Thoracic aorta (tissue), 2 donors: ENCODE data around the gene EPHB2. TPM values are rescaled to one million over a fixed set of nuclear protein-coding genes. Genes with fewer than 3 reads are reported as not detected.

Experiments
- ATAC-seq: fragments of 150-250 bp; one replicate; pipeline ENCODE4 v1.8.0; 2017; ENCODE audit warnings: low read depth; ENCODE audit not compliant: insufficient number of reproducible peaks, low FRiP score
- DNase-seq: peaks from one replicate; pipeline ENCODE4 v3.0.0-alpha.2; 2020; ENCODE audit warnings: low spot score
- H3K27ac ChIP-seq, 2 donors: fragments of 200-600 bp; sonication (generic); 1 replicate in 1 of 2; 2 replicates in 1 of 2; pipeline ENCODE4 v1.5.1; 2016; ENCODE audit warnings: mild to moderate bottlenecking in 2 of 2, moderate library complexity in 2 of 2
- H3K27me3 ChIP-seq: fragments of 200-600 bp; sonication (generic); replicated peaks from 2 replicates; pipeline ENCODE4 v1.6.0; 2016; ENCODE audit warnings: mild to moderate bottlenecking; ENCODE audit not compliant: insufficient read depth
- H3K36me3 ChIP-seq: fragments of 200-600 bp; sonication (generic); one replicate; pipeline ENCODE4 v1.5.1; 2016
- H3K4me1 ChIP-seq, 2 donors: fragments of 200-600 bp; sonication (generic); 1 replicate in 1 of 2; 2 replicates in 1 of 2; pipeline versions ENCODE4 v1.5.1 to v1.6.0; 2016; ENCODE audit warnings: low read depth in 2 of 2, mild to moderate bottlenecking in 1 of 2; ENCODE audit not compliant: control insufficient read depth in 1 of 2
- H3K4me3 ChIP-seq: fragments of 200-600 bp; sonication (generic); 2 replicates; pipeline ENCODE4 v1.5.1; 2016; ENCODE audit warnings: mild to moderate bottlenecking
- H3K9me3 ChIP-seq: fragments of 200-600 bp; sonication (generic); 2 replicates; pipeline ENCODE4 v1.5.1; 2016
- total RNA-seq, 2 donors: library from RNA; depleted of rRNA; stranded (reverse); fragments of >200 nt; gene quantifications; one replicate each; pipeline versions ENCODE4 v1.1.0 to v1.2.3, GENCODE V29; 2016
- TF ChIP-seq, protein P1 (sequence below): fragments of 200-600 bp; sonication (generic); IDR thresholded peaks from one replicate; pipeline ENCODE4 v1.5.1; 2019; ENCODE audit warnings: antibody characterized with exemption

The EPHB2 gene
- total RNA-seq, 2 donors from 2014 or later, result 9.3 to 10.0 TPM

- H3K9me3 ChIP-seq, result no peaks in the 10 kb centered on the region
- no peaks in the 10 kb centered on the region for H3K27me3 ChIP-seq
- no peaks in the 10 kb centered on the region for H3K36me3 ChIP-seq
- H3K4me3 ChIP-seq, result no peak overlapping the region
- DNase-seq, result no peak
- ATAC-seq, result no peak
- H3K27ac ChIP-seq, result no peak overlapping the region
- TF ChIP-seq, protein P1, sequence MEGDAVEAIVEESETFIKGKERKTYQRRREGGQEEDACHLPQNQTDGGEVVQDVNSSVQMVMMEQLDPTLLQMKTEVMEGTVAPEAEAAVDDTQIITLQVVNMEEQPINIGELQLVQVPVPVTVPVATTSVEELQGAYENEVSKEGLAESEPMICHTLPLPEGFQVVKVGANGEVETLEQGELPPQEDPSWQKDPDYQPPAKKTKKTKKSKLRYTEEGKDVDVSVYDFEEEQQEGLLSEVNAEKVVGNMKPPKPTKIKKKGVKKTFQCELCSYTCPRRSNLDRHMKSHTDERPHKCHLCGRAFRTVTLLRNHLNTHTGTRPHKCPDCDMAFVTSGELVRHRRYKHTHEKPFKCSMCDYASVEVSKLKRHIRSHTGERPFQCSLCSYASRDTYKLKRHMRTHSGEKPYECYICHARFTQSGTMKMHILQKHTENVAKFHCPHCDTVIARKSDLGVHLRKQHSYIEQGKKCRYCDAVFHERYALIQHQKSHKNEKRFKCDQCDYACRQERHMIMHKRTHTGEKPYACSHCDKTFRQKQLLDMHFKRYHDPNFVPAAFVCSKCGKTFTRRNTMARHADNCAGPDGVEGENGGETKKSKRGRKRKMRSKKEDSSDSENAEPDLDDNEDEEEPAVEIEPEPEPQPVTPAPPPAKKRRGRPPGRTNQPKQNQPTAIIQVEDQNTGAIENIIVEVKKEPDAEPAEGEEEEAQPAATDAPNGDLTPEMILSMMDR, result no peak
- H3K4me1 ChIP-seq, result peaks cover 6 to 39% of the 10 kb centered on the region in 2 donors
These were observed 102.6 kb downstream of the EPHB2 start for GRCh38 chr1:22812993-22813790.

DNA sequence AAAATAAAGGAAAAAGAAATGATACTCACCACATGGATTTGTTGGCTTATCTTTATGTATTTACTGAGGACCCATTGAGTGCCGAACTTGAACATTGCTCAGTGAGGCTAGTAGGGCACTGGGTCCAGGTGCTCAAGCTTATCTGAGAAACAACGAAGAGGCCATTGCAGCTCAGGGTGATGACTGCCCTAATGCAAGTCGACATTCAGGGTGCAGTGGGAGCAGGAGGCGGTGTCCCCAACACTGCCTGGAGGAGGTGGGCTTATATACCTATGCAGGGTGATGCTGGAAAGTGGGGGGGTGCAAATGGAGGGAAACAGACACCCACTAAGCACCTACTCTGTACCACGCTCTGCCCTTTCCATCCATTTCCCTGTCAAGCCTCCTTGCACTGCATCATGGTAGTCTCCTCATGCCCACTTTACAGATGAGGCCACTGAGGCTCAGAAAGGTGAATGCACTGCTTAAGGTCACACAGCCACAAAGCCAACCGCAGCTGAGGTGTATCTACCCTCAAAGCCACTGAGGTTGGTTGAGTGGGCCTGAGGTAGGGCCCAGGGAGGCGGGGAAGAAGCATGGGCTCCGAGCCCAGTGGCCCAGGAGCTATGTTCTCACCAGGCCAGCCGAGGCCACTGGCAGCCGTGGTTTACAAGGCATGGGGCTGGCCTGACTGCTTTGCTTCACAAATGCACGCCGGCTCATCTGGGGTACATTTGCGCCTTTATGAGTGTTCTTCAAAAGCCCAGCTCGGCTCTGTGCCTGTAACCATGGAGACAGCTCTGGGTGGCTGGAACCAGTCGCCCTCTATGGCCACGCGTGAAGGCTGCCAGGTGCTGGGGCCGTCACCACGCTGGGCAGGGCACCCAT is 103.8 kb downstream of the EPHB2 start:
- peak overlapping the region; percentile 64 to 77 for H3K27ac ChIP-seq
- TF ChIP-seq, protein P1, result no peak
- no peak overlapping the region for H3K4me3 ChIP-seq
- no peaks in the 10 kb centered on the region for H3K27me3 ChIP-seq
- H3K36me3 ChIP-seq, result no peaks in the 10 kb centered on the region
- DNase-seq (peak; percentile 63), ATAC-seq (peak; percentile 16)
- H3K9me3 ChIP-seq, result no peaks in the 10 kb centered on the region
- peaks cover 0 to 28% of the 10 kb centered on the region in 2 donors for H3K4me1 ChIP-seq

GRCh38 chr1:22815043-22815365 is 104.4 kb downstream of the EPHB2 start:
- TF ChIP-seq, protein P1, result no peak
- no peak for DNase-seq
- H3K9me3 ChIP-seq, result no peaks in the 10 kb centered on the region
- H3K27ac ChIP-seq, result peak overlapping the region; percentile 64 to 77
- no peaks in the 10 kb centered on the region for H3K36me3 ChIP-seq
- no peak overlapping the region for H3K4me3 ChIP-seq
- ATAC-seq, result no peak
- H3K27me3 ChIP-seq, result no peaks in the 10 kb centered on the region
- peaks cover 0 to 28% of the 10 kb centered on the region in 2 donors for H3K4me1 ChIP-seq

DNA sequence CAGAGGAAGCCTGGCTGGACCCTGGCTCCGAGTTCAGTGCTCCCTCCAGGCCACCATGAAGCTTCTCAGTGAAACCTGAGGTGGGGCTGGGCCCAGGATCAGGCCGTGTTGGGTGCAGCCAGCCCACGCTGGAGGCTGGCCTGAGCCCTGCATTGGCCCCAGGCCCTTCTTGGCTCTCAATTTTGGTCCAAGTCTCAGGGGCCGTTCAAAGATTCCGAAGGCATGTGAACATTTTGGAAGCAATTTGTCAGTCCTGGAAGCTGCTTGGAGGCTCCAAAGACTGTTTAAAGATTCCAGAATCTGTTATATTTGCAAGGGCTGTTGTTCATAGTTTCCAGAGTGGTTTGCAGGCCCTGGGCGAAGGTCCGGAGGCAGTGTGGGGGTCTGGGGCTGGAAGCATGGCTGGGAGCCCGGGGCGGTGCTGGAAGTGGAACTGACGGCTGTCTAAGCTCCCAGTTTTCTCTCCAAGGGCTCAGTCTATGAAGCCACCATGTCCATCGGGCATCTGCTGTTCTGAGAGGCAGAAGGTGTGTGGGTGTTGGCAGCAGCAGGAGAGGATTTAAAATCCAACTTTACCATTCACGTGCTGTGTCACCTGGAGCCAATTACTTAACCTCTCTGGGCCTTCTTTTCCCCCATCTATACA is 104.9 kb downstream of the EPHB2 start:
- H3K9me3 ChIP-seq, result no peaks in the 10 kb centered on the region
- H3K27ac ChIP-seq, result peak overlapping the region; percentile 64 to 77
- no peaks in the 10 kb centered on the region for H3K36me3 ChIP-seq
- H3K27me3 ChIP-seq, result no peaks in the 10 kb centered on the region
- ATAC-seq, result no peak
- peaks cover 0 to 28% of the 10 kb centered on the region in 2 donors for H3K4me1 ChIP-seq
- TF ChIP-seq, protein P1, result no peak
- DNase-seq, result no peak
- H3K4me3 ChIP-seq, result no peak overlapping the region
